GM12878 (cell line): Measurements from ENCODE around the gene HPSE.

ENCODE experiments used
- BRCA1 ChIP-seq: IDR thresholded peaks from 2 replicates; pipeline ENCODE4 v1.6.1; 2011; ENCODE audit warnings: low read depth, low read length, improper control_type of control experiment
- CREM ChIP-seq: IDR thresholded peaks from 2 replicates; pipeline ENCODE4 v1.6.1; 2014; ENCODE audit warnings: antibody characterized with exemption, low read depth
- CTCF ChIP-seq, 3 experiments: IDR thresholded peaks in 2 of 3; conservative IDR thresholded peaks in 1 of 3; 2 replicates each; pipeline ENCODE4 v1.5.1; 2011; ENCODE audit warnings: low read depth in 3 of 3, low read length in 3 of 3, mild to moderate bottlenecking in 3 of 3, control low read depth in 2 of 3, moderate library complexity in 2 of 3, inconsistent platforms in 1 of 3, mixed read lengths in 1 of 3; ENCODE audit not compliant: control insufficient read depth in 2 of 3, insufficient read depth in 1 of 3; ENCODE audit errors: extremely low read depth in 1 of 3
- NBN ChIP-seq: fragments of 450-650 bp; IDR thresholded peaks from 2 replicates; pipeline ENCODE4 v1.6.1; 2016
- REST ChIP-seq: IDR thresholded peaks from 2 replicates; pipeline ENCODE4 v1.6.1; 2012; ENCODE audit warnings: mild to moderate bottlenecking, low read depth, low read length
- RFX5 ChIP-seq: IDR thresholded peaks from 2 replicates; pipeline ENCODE4 v1.6.1; 2011; ENCODE audit warnings: low read depth, low read length, improper control_type of control experiment
- SP1 ChIP-seq: IDR thresholded peaks from one replicate; pipeline ENCODE4 v1.6.1; 2011; ENCODE audit warnings: low read depth, low read length
- SPI1 ChIP-seq: IDR thresholded peaks from 2 replicates; pipeline ENCODE4 v1.6.1; 2011; ENCODE audit warnings: low read depth, mild to moderate bottlenecking, low read length, moderate library complexity, borderline replicate concordance; ENCODE audit not compliant: insufficient read depth
- TCF12 ChIP-seq: IDR thresholded peaks from 2 replicates; pipeline ENCODE4 v1.6.1; 2011; ENCODE audit warnings: low read depth, mild to moderate bottlenecking, low read length
- TCF3 ChIP-seq: IDR thresholded peaks from 2 replicates; pipeline ENCODE4 v1.6.1; 2012; ENCODE audit warnings: low read depth, mild to moderate bottlenecking, low read length, borderline replicate concordance; ENCODE audit not compliant: insufficient read depth

GRCh38 chr4:83353516-83353915 is 18.9 kb upstream of the HPSE start:
- TF ChIP-seq CTCF (IDR thresholded peaks at IDR 0.05 in 2 of 3, conservative IDR thresholded peaks at IDR 0.05 in 1 of 3; ENCODE audit: control insufficient read depth in 2 of 3, extremely low read depth in 1 of 3, insufficient read depth in 1 of 3, low read depth in 3 of 3, low read length in 3 of 3) (no peak), TCF3 (no peak), SPI1 (no peak), REST (no peak), BRCA1 (no peak), TCF12 (no peak), NBN (no peak), CREM (no peak), SP1 (no peak), RFX5 (no peak)
